C1 segment of cervical spinal cord (tissue), 14 donors: ENCODE results near the gene TEX51.

Experiments
- DNase-seq, 14 donors: peaks; one replicate each; lab custom pipeline; 2025; lab: John Stamatoyannopoulos, UW

The TEX51 gene

DNA sequence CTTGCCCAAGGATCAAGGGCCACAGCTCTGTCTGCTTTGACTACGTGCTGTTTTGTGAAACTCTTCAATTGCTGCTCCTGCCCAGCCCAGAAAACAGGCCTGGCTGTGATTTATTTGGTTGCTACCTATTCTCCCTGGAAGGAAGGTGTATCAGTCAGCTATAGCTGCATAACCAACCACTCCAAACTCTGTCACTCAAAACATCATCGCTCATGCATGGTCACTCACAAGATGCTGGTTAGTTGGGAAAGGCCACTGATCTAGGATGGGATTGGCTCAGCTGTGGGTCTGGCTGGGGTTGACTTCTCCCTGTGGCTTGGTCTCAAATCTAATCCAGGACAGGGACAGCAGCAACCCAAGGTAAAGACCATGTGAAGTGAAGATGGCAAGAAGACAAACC, 14.6 kb downstream of the TEX51 start:
- no peak for DNase-seq

DNA sequence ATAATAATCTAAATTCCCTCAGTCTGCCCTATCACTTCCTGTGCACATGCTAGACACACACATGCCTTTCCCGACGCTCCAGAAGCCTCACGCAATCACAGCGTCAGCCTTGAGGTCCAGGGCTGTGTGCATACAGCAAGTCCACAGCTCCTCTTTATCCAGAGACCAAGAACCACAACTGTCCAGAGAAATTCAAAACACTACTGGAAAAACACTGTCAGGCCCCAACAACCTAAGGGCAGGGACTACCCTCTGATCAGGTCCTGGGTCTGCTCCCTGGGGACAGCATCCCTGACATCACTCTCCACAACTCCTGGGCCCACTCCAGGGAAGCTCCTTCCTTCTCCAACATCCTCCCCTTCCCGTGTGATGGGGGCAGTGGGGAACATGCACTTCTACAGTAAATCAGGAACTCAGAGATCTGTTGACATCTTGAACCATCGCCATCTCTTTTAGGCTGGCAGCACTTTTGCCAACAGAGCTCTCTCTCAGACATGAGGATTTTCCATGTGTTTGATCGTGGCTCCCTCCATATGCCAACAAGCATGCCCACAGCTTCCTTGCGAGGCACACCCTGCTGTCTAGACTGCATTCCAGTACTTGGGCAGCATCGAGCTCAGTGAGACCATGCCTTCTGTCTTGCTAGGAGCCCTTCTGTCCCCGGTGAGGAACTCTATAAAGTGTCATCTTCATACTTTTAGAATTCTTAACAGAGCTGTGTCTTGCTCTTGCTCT, 15.4 kb downstream of the TEX51 start:
- DNase-seq: no peak

DNA sequence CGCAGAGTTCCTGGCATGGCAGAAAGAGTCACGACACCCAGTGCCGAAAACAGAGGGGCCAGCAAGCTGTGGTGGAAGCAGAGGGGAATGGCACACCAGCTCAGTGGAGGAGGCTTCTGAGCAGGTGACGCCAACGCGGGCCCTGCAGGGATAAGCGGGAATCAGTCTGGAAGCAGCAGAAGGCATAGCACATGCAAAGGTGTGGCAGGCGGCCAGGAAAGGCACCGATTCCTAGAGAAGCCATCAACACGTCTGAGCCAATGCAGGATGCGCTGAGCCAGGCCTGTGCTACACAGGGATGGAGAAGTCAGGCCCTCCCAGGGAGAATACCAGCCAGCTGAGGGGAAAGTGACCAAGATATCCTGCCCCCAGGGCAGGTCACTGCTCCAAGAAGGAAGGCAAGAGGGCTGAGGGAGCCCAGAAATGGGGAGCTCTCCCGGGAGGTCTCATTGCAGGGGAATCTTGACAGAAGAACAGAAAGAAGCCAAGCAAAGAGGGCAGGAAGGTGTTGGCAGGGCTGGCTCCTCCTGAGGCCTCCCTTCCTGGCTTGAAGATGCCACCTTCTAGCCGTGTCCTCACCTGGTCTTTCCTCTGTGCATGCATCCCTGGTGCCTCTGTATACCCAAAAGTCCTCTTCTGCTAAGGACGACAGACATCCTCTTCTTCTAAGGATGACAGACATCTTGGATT, 16.3 kb downstream of the TEX51 start:
- DNase-seq: peak in 2 of 14 donors; percentile 37 to 89

DNA sequence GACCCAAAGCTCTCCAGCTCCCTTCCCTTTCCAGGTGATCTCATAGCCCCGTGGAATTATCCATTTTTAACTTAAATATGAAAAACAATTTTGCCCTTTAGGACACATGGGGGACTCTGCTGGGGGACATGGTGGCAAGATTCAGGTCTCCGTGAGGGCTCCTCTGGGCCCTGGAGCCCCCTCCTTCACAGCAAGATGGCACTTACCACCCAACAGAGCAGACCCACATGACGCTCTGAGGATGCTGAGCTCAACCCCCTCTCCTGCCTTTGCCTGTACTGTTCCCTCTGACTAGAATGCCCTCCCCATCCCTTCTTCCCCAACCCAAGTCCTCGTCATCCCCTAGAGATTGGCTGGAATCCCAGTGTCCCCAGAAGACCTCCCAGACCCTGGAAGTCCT, 17.2 kb downstream of the TEX51 start:
- no peak for DNase-seq

DNA sequence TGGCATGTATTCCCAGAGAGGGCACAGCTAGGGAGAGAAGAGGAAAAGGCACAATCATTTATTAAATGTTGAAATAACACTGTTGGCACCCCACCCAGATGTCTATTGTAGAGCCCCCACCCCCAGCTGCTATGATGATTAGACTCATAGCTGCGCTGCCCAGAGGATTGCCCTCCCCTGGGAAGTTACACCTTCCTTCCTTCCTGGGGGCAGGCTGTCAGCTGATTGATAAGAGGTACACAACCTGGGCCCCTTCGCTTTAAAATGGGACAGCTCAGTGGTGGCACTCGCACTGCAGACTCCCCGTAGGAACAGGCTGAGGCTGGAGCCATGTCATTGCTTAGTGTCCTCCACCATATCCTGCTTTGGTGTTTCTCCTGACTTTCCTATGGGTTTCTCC, 18.1 kb downstream of the TEX51 start:
- no peak for DNase-seq

DNA sequence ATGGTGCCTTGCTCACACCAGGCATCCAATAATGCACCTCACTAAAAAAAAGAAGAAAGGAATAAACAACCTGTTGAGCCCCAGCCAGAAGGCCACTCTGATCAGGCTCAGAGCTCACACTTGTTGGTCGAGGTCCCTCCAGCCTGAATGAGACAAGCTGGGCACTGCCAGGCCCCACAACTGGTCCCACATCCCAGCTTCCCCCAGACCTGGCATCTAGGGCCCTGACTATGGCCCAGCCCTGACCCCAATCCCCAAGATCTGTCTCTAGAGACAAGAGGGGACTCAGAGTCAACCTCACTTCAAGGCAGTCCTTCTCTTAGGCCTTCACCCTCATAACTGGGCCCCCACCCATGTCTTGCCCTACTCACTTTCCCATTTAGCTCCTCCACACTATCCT, 22.4 kb downstream of the TEX51 start:
- no peak for DNase-seq

DNA sequence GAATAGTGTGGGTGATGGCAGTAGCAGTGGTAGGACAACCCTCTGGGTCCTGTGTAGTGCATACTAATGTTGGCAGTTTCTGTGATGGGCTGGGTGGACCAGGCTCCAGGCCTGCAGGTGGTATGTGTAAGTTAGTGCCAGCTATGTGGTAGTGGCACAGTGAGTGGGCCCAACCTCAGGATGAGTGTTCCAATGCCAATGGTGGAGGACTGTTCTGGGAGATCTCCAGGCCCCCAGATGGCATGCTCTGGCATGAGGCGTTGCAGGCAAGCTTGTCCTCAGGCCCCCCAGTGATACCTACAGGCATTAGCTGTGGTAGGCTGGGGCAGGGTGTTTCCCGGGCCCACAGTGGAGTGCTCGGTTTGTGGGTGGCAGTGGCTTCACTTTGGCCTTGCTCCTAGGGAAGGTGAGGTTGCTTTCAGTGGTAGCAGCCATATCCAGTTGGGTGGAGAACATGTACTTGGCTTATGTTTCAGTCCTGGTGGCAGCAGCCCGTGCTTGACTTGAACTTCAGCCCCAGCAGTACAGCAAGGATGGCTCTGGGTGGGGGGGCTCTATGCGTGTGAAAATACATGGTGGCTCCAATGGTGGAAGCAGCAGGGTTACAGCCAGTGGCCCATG, 32.4 kb downstream of the TEX51 start:
- DNase-seq: no peak

DNA sequence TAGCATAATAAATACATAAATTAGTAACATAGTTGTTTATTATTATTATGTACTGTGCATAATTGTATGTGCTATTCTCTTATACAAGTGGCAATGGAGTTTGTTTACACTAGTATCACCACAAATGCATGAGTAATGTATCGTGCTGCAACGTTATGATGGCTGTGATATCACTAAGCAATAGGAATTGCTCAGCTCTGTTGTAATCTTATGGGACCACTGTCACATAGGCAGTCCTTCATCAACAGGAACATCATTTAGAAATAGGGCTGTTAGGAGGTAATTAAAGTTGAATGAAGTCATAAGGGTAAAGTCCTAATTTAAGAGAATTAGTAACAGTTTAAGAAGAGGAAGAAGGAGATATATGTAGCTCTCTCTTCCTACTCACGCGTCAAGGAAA, 33.8 kb downstream of the TEX51 start:
- DNase-seq: no peak

DNA sequence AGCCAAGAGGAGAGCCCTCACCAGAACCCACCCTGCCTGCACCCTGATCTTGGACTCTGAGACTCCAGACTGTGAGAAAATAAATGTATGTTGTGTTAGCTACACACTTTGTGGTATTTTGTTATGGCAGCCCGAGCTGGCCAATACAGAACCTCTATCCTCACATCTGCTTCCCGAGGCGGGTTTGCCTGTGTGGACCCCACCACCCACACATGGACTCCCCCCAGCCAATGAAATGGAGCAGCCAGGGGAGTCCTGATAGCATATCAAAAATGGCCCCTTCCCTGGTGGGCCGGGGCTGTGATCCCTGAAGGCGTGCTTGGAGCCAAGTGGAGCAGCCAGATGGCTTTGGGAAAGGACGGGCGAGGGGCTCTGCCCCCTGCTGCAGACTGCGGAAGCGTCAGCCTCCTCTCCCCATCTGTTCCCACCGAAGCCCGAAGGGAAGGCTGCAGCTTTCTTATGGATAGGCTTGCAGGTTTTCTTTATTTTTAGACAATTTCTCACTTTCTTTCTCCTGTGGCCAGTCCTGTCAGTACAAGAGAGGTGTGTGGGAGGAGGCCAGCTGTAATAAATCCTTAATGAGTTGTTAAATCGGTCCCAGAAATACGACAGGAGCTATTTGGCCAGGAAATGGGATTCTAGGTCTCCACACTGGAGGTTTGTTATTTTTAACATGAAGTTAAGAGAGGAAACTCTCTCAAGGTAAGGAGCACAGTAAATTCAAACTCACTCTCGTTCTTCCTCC, 34.4 kb downstream of the TEX51 start:
- no peak for DNase-seq

DNA sequence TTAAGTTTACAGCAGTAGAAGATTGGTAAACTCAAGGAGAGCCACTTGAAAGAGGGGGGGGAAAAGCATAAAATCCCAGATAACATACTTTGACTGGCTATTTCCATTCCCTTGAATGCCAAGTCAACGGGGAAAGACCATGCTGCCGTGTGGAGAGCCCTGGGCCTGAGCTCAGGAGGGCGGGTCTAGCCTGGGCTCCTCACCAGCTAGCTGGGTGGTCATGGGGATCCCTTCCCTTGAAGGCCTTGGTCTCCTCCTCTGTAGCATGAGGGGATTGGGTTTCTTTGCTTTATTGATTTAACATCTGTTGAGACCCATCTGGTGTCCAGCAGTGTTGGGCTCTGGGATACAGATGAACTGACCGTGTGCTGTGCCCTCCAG, 35.0 kb downstream of the TEX51 start:
- no peak for DNase-seq

DNA sequence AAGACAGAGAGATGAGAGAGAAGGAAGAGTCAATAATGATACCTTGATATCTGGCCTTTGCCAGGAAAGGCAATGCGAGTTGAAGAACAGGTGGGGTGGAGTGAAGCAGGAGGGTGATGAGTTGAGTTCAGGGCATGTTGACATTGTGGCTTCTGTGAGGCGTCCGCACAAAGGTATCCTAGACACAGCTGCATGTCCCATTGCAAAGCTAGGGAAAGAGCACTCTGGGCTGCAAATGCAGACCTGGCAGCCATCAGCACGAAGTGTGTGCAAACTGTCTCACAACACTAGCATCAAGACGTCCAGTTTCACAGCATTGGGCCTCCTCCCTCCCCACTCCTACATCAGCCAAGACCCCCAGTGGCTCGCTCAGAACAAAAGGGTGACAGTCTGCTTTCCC, 36.1 kb downstream of the TEX51 start:
- no peak for DNase-seq

DNA sequence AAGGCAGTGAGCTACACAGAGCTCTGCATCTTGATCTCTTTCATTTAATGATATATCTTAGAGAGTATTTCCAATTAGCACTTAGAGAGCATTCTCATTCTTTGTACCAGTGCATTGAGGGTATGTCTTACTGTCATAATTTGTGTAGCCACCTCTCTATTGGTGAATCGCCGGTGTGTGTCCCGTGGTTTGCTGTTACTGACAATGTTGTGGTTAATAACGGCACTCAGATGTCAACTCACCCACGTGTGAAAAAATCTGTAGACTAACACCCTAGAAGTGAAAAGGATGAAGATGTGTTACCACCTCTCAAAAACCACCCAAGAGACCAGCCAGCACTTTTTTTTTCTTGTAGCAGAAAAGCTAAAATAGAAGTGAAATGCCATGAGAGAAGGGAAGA, 37.1 kb downstream of the TEX51 start:
- DNase-seq: no peak

DNA sequence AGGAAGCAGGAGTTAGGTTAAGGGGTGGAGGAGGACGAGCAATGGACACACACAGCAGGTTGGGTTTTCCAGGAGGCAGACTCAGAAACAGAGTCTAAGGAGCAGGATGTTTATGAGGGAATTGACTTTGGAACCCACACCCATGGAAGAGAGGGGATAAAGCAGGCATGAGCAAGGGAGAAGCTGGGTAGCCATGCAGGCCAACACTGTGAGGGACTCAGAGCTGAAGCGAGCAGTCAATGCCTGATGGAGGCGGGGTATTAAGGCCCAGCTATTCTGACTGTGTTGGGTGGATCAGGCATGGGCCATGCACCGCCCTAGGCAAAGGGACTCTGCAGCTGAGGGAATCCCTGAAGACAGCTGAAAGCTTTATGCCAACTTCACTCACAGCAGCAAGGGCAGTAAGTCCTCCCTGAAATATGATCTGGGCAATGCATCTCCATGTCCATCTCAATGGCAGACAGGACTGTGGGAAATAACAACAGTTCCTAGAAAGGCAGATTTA, 37.6 kb downstream of the TEX51 start:
- DNase-seq: no peak

DNA sequence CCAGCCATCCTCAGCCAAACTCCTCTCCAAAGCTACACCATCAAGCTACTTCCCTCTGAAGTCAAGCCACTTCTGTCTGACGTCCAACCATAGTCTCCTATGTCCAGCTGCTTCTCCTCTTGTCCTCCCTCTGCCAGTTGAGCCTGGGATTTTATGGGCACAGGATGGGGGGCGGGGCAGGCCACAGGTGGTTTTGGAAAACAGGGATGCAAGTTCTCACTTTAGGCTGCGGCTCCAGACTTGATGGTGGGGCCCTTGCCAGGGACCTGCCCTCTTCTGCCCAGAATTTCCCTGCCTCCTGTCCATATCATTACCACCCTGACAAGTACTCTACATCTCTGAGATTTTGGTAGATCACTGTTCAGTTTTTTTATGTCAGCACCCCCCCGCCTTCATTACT, 41.6 kb downstream of the TEX51 start:
- no peak for DNase-seq

DNA sequence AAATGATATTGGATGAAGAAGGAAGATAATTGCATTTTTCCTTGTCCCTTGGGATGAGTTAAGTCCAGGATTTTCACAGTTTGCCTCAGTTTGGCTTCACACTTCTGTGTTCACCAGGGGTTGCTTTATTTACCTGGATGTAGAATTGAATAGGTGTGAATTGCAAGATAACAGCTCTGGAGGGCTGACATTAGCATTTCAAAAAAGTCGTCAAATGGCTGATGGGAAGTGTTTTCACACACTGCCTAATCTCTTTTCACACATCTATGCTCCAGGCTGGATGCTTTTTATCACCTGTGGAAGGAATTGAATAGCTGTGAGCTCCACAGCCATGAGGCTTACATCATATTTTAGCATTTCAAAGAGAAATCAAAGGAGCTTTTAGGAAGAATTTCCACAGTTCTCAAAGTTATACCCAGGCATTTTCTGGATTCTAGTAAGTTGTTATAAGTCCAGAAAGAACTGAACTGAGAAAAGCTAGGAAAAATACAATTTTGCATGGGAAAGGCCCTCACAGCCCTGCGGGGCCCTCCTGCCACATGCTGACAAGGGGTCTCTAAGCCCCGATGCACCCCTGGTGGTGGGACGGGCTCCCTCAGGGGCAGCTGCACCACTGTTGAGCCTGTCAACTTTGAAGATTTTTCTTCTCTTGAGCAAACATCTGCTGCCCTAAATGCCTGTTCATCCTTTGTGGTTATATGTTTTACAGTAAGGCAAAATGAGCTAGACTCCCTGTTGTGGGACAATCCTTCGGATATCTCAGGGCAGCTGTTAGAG, 43.9 kb downstream of the TEX51 start:
- DNase-seq: no peak

DNA sequence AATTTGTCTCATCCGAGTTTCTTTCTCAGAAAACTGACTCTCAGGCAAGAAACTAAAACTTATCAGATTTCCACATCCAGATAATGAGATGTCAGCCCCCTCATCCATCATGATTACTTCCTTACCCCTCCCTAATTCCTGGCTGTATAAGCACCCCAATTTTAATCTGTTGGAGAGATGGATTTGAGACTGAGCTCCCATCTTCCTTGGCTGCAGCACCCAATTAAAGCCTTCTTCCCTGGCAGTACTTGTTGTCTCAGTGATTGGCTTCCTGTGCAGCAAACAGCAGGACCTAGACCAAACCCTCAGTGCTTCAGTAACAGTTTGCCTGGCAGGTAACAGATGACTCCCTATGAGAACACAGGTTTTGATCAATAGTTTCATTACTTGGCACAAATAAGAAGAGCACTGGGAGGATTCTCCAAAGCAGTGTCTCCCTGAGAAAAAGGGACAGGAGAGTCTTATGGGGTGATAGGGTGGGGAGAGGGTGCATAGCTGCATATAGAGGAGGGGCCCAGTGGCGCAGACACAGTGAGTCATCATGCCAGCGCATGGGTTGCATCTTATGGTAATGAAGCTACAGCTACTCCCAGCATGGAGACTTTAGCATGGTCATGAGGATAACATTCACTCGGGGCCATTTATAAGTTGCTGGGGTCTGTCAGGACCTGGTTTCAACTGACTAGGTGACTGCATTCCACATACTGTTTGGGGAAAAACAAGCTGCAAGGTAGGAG, 45.1 kb downstream of the TEX51 start:
- DNase-seq: no peak

DNA sequence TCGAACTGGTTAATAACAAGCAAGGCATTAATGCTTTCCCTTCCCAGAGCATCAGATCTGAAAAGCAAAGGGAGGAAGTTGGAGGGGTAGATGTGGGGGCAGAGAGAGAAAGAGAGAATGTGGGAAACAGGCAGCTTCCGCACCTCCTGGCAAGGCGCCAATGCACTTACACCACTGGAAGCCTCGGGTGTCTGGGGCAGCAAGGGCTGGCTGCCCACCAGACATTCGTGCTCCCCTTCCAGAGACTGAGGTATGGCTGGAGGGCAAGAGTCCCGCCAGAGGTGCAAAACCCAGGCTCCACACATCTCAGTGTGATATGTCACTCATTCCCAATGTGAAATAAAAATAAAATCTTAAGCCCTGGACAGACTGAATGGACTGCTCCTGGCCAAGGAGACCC, 46.4 kb downstream of the TEX51 start:
- DNase-seq: no peak

DNA sequence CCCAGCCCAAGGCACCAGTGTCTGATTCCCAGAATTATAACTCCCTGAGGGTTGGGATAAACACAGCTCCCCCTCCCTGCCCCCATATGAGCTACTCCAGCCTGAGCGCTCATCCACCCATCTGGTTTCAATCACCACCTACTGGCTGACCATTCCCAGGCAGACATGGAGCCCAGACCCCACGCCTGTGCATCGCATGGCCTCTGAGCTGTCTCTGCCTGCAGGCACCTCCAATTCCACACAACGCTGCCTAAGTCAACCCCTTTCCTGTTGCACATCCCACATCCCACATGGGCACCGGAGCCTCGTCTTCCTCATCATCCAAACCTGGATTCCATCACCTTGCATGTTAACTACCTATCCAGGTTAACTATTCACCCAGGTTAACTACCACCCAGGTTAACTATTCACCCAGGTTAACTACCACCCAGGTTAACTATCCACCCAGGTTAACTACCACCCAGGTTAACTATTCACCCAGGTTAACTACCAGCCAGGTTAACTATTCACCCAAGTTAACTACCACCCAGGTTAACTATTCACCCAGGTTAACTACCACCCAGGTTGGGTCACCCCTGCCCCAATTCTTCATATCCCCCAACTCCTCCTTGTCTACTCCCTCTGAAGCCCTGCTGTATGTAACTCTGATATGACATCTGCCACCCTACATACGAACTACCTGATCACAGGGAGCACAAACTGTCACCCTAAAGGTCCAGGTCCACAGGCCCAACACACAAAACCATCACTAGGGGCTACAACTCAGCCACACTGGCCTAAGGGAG, 47.8 kb downstream of the TEX51 start:
- DNase-seq: no peak

DNA sequence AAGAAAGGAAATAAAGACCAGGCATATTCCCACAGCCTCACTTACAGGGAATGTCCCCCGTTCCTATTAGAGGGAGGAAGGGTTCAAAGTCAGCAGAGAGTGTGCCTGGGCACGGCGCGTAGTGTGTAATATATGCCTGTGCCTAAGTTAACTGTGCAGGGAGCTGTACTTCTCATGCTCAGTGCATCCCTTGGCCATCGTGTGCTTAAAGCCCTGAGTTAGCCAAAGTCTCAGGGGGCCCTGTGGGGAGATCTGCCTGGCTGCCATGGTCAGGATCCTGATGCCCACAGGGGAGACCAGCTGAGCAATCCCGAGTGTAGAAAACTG, 48.4 kb downstream of the TEX51 start:
- DNase-seq: no peak

DNA sequence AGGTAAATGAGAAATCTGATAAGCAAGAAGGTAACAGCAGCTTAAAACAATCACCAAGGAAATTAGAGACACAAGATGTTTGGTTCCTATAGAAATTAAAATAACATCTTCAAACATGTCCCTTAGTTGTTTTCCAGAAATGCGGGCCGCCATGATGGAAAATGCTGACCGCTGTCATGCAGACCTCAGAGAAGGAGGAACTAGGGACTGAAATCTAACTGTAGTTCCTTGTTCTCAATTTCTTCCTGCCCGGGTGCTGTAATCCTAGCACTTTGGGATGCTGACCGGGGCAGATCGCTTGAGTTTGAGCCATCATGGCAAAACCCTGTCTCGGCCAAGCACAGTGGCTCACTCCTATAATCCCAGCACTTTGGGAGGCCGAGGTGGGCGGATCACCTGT, 51.1 kb downstream of the TEX51 start:
- DNase-seq: no peak
